Tibial nerve (tissue), 3 donors: ENCODE measurements around the gene CRY1.

Experiments used
- CTCF ChIP-seq, 5 experiments: fragments of 200-600 bp in 3 of 5; fragments of 450-650 bp in 2 of 5; sonication (generic) in 3 of 5; IDR thresholded peaks; one replicate each; pipeline ENCODE4 v1.5.1; 2016 to 2019; ENCODE audit warnings: antibody characterized with exemption in 5 of 5, mild to moderate bottlenecking in 3 of 5, moderate library complexity in 2 of 5
- POLR2A ChIP-seq, 2 donors: fragments of 450-650 bp; IDR thresholded peaks; one replicate each; pipeline ENCODE4 v1.6.1; 2017; ENCODE audit warnings: antibody characterized with exemption in 2 of 2, mild to moderate bottlenecking in 2 of 2, moderate library complexity in 2 of 2

GRCh38 chr12:107066691-107067090 lies 26.7 kb downstream of the CRY1 start:
- TF ChIP-seq CTCF (IDR thresholded peaks at IDR 0.05) (no peak), POLR2A (IDR thresholded peaks at IDR 0.05) (no peak)
